ENCODE results near the gene PDZD2. TPM values are rescaled to one million over a fixed set of nuclear protein-coding genes. Genes with fewer than 3 reads are reported as not detected.
A peak's percentile ranks its signal among the peaks of the same experiment; 100 is the strongest.

The PDZD2 gene
- polyA plus RNA-seq, 1 donor from 2014 or later = 3.1 TPM

DNA sequence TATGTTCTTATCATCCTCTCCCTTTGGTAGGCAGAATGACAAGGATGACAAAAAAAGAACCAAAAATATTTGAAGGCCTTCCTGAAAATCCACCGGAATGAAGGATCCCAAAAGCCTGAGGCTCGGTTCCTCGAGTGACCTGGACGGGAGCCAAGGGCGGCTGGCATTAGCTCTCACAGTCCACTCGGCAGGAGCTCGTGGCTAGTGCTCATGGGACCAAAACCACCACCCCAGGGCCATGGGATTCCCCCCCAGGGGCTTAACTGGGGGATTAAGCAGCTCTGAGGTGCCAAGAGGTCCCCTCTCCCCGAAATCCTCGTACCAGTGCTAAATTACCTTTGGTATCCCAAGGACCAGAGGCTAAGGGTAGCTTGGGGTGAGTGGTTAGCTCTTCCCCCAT is 586 bp upstream of the PDZD2 start:
- H3K36me3 ChIP-seq (ENCODE audit: insufficient read depth, low read length) = no peaks in the 10 kb centered on the region
- no peak overlapping the region for H3K4me2 ChIP-seq (ENCODE audit: low read length)
- H3K27me3 ChIP-seq (ENCODE audit: insufficient read depth, low read depth, low read length) = peaks cover 20% of the 10 kb centered on the region
- no peaks in the 10 kb centered on the region for H3K9me3 ChIP-seq (ENCODE audit: low read length)
- TF ChIP-seq SMC3 (conservative IDR thresholded peaks at IDR 0.05; ENCODE audit: poor library complexity) (no peak), POLR2AphosphoS5 (IDR thresholded peaks at IDR 0.05) (no peak), MXI1 (conservative IDR thresholded peaks at IDR 0.05; ENCODE audit: poor library complexity, severe bottlenecking) (no peak), RAD21 (conservative IDR thresholded peaks at IDR 0.05) (no peak), REST (IDR thresholded peaks at IDR 0.05; ENCODE audit: borderline replicate concordance) (no peak), TAF1 (IDR thresholded peaks at IDR 0.05; ENCODE audit: low read depth) (no peak), CTCF (IDR thresholded peaks at IDR 0.05; ENCODE audit: poor library complexity, severe bottlenecking) (no peak)
- H4K20me1 ChIP-seq (ENCODE audit: insufficient read depth) = no peaks in the 10 kb centered on the region
- no peaks in the 10 kb centered on the region for H3K79me2 ChIP-seq (replicated peaks; ENCODE audit: insufficient read depth, low read length)
- H3K27ac ChIP-seq (ENCODE audit: low read length) = peak overlapping the region; percentile 52
- peak overlapping the region; percentile 92 for H3K4me3 ChIP-seq (ENCODE audit: low read length)
- H3F3A ChIP-seq (ENCODE audit: insufficient read depth, low read length, poor library complexity, severe bottlenecking) = no peaks in the 10 kb centered on the region
- peak overlapping the region; percentile 73 for H3K9ac ChIP-seq (ENCODE audit: low read length)
- H3K9me2 ChIP-seq (ENCODE audit: insufficient read depth, low read length) = no peaks in the 10 kb centered on the region
- H2AFZ ChIP-seq (ENCODE audit: low read depth, low read length) = no peak overlapping the region

- no peaks in the 10 kb centered on the region for H3K79me2 ChIP-seq (replicated peaks; ENCODE audit: insufficient read depth, low read length)
- peak overlapping the region; percentile 73 for H3K9ac ChIP-seq (ENCODE audit: low read length)
- H3K9me3 ChIP-seq (ENCODE audit: low read length) = no peaks in the 10 kb centered on the region
- H3K27me3 ChIP-seq (ENCODE audit: insufficient read depth, low read depth, low read length) = peaks cover 20% of the 10 kb centered on the region
- no peaks in the 10 kb centered on the region for H3K36me3 ChIP-seq (ENCODE audit: insufficient read depth, low read length)
- H3K4me2 ChIP-seq (ENCODE audit: low read length) = peak overlapping the region; percentile 82
- TF ChIP-seq SMC3 (conservative IDR thresholded peaks at IDR 0.05; ENCODE audit: poor library complexity) (peak; percentile 6), TAF1 (IDR thresholded peaks at IDR 0.05; ENCODE audit: low read depth) (no peak)
- H3K4me3 ChIP-seq (ENCODE audit: low read length) = peak overlapping the region; percentile 92
- no peak overlapping the region for H3K27ac ChIP-seq (ENCODE audit: low read length)
- H3F3A ChIP-seq (ENCODE audit: insufficient read depth, low read length, poor library complexity, severe bottlenecking) = no peaks in the 10 kb centered on the region
- peak overlapping the region; percentile 7 for H2AFZ ChIP-seq (ENCODE audit: low read depth, low read length)
- H4K20me1 ChIP-seq (ENCODE audit: insufficient read depth) = no peaks in the 10 kb centered on the region
- H3K9me2 ChIP-seq (ENCODE audit: insufficient read depth, low read length) = no peaks in the 10 kb centered on the region
Measured at GRCh38 chr5:31639481-31640411, 815 bp downstream of the PDZD2 start.

DNA sequence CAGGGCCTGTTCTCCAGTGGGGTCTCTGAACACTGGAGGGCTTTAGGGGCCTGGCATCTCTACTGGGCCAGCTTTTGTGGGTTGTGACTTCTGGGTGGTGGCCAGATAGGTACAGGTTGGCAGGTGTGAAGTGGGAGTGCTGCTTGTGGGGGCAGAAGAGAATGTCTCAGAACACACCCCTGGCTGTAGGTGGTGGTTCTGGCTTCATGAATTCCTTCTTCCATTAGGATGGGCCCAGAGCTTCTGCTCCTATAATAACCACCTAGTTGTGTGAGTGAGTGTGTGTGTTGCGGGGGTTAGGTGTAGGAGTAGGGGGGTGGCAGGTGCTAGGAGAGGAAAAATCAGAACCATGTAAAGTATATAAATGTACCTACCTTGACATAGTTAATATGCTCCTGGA is 1.6 kb downstream of the PDZD2 start:
- Histone ChIP-seq H3K36me3 (ENCODE audit: insufficient read depth, low read length) (no peaks in the 10 kb centered on the region), H3F3A (ENCODE audit: insufficient read depth, low read length, poor library complexity, severe bottlenecking) (no peaks in the 10 kb centered on the region), H3K4me3 (ENCODE audit: low read length) (peak overlapping the region; percentile 92), H3K27me3 (ENCODE audit: insufficient read depth, low read depth, low read length) (peaks cover 20% of the 10 kb centered on the region), H4K20me1 (ENCODE audit: insufficient read depth) (no peaks in the 10 kb centered on the region), H3K27ac (ENCODE audit: low read length) (no peak overlapping the region), H3K9me2 (ENCODE audit: insufficient read depth, low read length) (no peaks in the 10 kb centered on the region), H3K9ac (ENCODE audit: low read length) (no peak overlapping the region), H3K9me3 (ENCODE audit: low read length) (no peaks in the 10 kb centered on the region), H3K79me2 (replicated peaks; ENCODE audit: insufficient read depth, low read length) (no peaks in the 10 kb centered on the region), H2AFZ (ENCODE audit: low read depth, low read length) (no peak overlapping the region), H3K4me2 (ENCODE audit: low read length) (peak overlapping the region; percentile 82)
- TF ChIP-seq SMC3 (conservative IDR thresholded peaks at IDR 0.05; ENCODE audit: poor library complexity) (no peak), EZH2 (IDR thresholded peaks at IDR 0.05; ENCODE audit: borderline replicate concordance, insufficient read depth, low read length, poor library complexity, severe bottlenecking) (no peak), CTCF (IDR thresholded peaks at IDR 0.05; ENCODE audit: poor library complexity, severe bottlenecking) (no peak), MXI1 (conservative IDR thresholded peaks at IDR 0.05; ENCODE audit: poor library complexity, severe bottlenecking) (no peak), RAD21 (conservative IDR thresholded peaks at IDR 0.05) (no peak), POLR2AphosphoS5 (IDR thresholded peaks at IDR 0.05) (no peak), EP300 (conservative IDR thresholded peaks at IDR 0.05; ENCODE audit: poor library complexity, severe bottlenecking) (no peak), TAF1 (IDR thresholded peaks at IDR 0.05; ENCODE audit: low read depth) (no peak)
